B cell (primary cell): ENCODE measurements around the gene TENM4. TPM values are rescaled to one million over a fixed set of nuclear protein-coding genes. Genes with fewer than 3 reads are reported as not detected.

Experiments
- ATAC-seq: fragments of 200-7000 bp; cut with Tn5 transposase; one replicate; pipeline ENCODE4 v1.10.0; 2021; ENCODE audit warnings: low read depth, mild to moderate bottlenecking, moderate number of reproducible peaks, moderate library complexity
- CTCF ChIA-PET: fragments of 350-600 bp; sonication (Branson Sonifier 250); formaldehyde crosslinking; loops from one replicate; lab custom pipeline; 2021; ENCODE audit warnings: antibody characterized with exemption, inconsistent platforms; lab: Charles Lee
- POLR2A ChIA-PET: fragments of 350-600 bp; sonication (Branson Sonifier 250); formaldehyde crosslinking; loops from one replicate; lab custom pipeline; 2021; ENCODE audit warnings: antibody characterized with exemption; lab: Charles Lee
- DNase-seq: peaks from one replicate; pipeline ENCODE4 v3.0.0; 2013
- H2AFZ ChIP-seq: 2 replicates; pipeline ENCODE4 v1.6.1; 2012; ENCODE audit warnings: mild to moderate bottlenecking, low read depth, low read length; ENCODE audit not compliant: insufficient read depth, poor library complexity, severe bottlenecking
- H3K27ac ChIP-seq, 2 donors: 1 replicate in 1 of 2; 2 replicates in 1 of 2; pipeline ENCODE4 v1.5.1; 2012 to 2013; ENCODE audit warnings: low read length in 2 of 2, mild to moderate bottlenecking in 2 of 2, moderate library complexity in 1 of 2
- H3K27me3 ChIP-seq, 4 experiments: fragments of 200-600 bp in 1 of 4; sonication (generic) in 1 of 4; replicated peaks in 1 of 4; 1 replicate in 2 of 4; 2 replicates in 2 of 4; pipeline versions ENCODE4 v1.6.1 to v1.7.0; 2013 to 2016; ENCODE audit warnings: low read length in 3 of 4, mild to moderate bottlenecking in 2 of 4, mixed read lengths in 1 of 4, moderate library complexity in 1 of 4; ENCODE audit not compliant: insufficient read depth in 4 of 4, control insufficient read depth in 3 of 4; ENCODE audit errors: control extremely low read depth in 1 of 4
- H3K36me3 ChIP-seq, 2 experiments: replicated peaks in 1 of 2; 1 replicate in 1 of 2; 2 replicates in 1 of 2; pipeline versions ENCODE4 v1.6.1 to v1.7.1; 2013; ENCODE audit warnings: low read length in 1 of 2; ENCODE audit not compliant: insufficient read depth in 2 of 2, control insufficient read depth in 1 of 2; ENCODE audit errors: control extremely low read depth in 1 of 2, extremely low read depth in 1 of 2
- H3K4me1 ChIP-seq, 2 donors: fragments of 200-600 bp in 1 of 2; sonication (generic) in 1 of 2; 1 replicate in 1 of 2; 2 replicates in 1 of 2; pipeline versions ENCODE4 v1.5.1 to v1.6.1; 2013 to 2017; ENCODE audit warnings: low read length in 2 of 2; ENCODE audit not compliant: control insufficient read depth in 2 of 2, insufficient read depth in 2 of 2
- H3K4me2 ChIP-seq: replicated peaks from 2 replicates; pipeline ENCODE3; 2012; ENCODE audit warnings: mild to moderate bottlenecking, low read depth, low read length; ENCODE audit not compliant: poor library complexity, severe bottlenecking
- H3K4me3 ChIP-seq, 5 experiments: fragments of 200-600 bp in 1 of 5; sonication (generic) in 1 of 5; 1 replicate in 3 of 5; 2 replicates in 2 of 5; pipeline versions ENCODE4 v1.5.1 to v1.7.0; 2011 to 2016; ENCODE audit warnings: low read length in 4 of 5, mild to moderate bottlenecking in 4 of 5, low read depth in 2 of 5, control low read depth in 1 of 5, moderate library complexity in 1 of 5; ENCODE audit not compliant: insufficient read depth in 1 of 5; ENCODE audit errors: control extremely low read depth in 1 of 5, extremely low read depth in 1 of 5
- H3K79me2 ChIP-seq: fragments of 200-600 bp; sonication (generic); one replicate; pipeline ENCODE4 v1.6.0; 2016; ENCODE audit warnings: low read length; ENCODE audit not compliant: control insufficient read depth, insufficient read depth
- H3K9ac ChIP-seq: fragments of 200-600 bp; sonication (generic); 2 replicates; pipeline ENCODE4 v1.6.1; 2017; ENCODE audit warnings: mild to moderate bottlenecking, low read length, moderate library complexity
- H3K9me3 ChIP-seq, 3 donors: one replicate each; pipeline versions ENCODE4 v1.6.1 to v1.7.1; 2013; ENCODE audit warnings: low read length in 2 of 3; ENCODE audit not compliant: control insufficient read depth in 2 of 3, insufficient read depth in 1 of 3; ENCODE audit errors: control extremely low read depth in 1 of 3
- H4K20me1 ChIP-seq: 2 replicates; pipeline ENCODE4 v1.6.0; 2012; ENCODE audit warnings: mild to moderate bottlenecking, low read length; ENCODE audit not compliant: insufficient read depth, control insufficient read depth, poor library complexity, severe bottlenecking
- H3K27ac Mint-ChIP-seq: one replicate; pipeline ENCODE4 v1.8.0; 2021; ENCODE audit warnings: mixed read lengths
- H3K27me3 Mint-ChIP-seq: one replicate; pipeline ENCODE4 v1.8.0; 2021; ENCODE audit warnings: mixed read lengths
- H3K4me1 Mint-ChIP-seq: one replicate; pipeline ENCODE4 v1.8.0; 2021; ENCODE audit warnings: mixed read lengths
- H3K4me3 Mint-ChIP-seq: one replicate; pipeline ENCODE4 v1.8.0; 2021; ENCODE audit warnings: mixed read lengths
- H3K9me3 Mint-ChIP-seq: one replicate; pipeline ENCODE4 v1.8.0; 2022; ENCODE audit warnings: mixed read lengths; ENCODE audit not compliant: insufficient read depth
- EZH2 ChIP-seq: IDR thresholded peaks from 2 replicates; pipeline ENCODE4 v1.6.1; 2012; ENCODE audit warnings: borderline replicate concordance, low read depth, mild to moderate bottlenecking, moderate library complexity, low read length; ENCODE audit not compliant: insufficient read depth, poor library complexity, severe bottlenecking
- WGBS: methylation state at CpG from one replicate; pipeline ENCODE4 v1.1.5; 2013; ENCODE audit warnings: missing lambda C conversion rate; ENCODE audit not compliant: insufficient coverage; 5-methylcytosine and 5-hydroxymethylcytosine counted together
- intact Hi-C: fragments of 100-400 bp; cut with micrococcal nuclease; formaldehyde crosslinking; loops from one replicate; pipeline ENCODE4 v1.10.0; 2022
- polyA plus RNA-seq: library from polyadenylated mRNA; depleted of rRNA; stranded (reverse); fragments of >200 nt; gene quantifications from 2 replicates; pipeline ENCODE4 v1.2.3, GENCODE V29; 2012
- total RNA-seq, 2 donors: library from RNA; stranded (reverse); fragments of 120-200 nt in 1 of 2; gene quantifications; 1 replicate in 1 of 2; 2 replicates in 1 of 2; pipeline versions ENCODE4 v1.2.3 to v1.2.4, GENCODE V29; 2013 to 2022
- TF ChIP-seq, protein P1 (sequence below): fragments of 200-600 bp; IDR thresholded peaks from one replicate; pipeline ENCODE4 v1.8.0; 2022; ENCODE audit warnings: antibody characterized with exemption, mild to moderate bottlenecking

TENM4 gene
- total and polyA plus RNA-seq, 2 donors (not counting 1 experiment from before 2014, with no cell fraction given), result 0.09 to 5.7 TPM

DNA sequence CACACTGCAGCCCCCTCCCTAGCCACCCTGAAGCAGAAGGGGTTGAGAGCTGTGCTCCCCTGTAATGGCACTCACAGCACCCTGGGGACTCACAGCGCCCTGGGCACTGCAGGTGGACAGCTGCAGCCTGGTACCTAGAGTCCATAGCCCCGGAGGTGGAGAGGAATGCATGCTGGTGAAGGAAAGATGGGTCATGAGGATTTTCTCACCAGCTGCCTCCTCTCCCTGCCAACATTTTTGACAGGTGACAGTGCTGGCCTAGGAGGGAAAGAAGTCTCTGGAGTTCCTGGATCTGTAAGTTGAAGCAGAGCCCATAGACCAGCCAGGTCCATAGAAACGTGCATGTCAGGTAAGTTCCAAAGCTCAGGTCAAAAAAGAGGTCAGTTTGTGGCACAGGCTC, 330.5 kb downstream of the TENM4 start:
- no peaks in the 10 kb centered on the region for H3K36me3 ChIP-seq
- H3K4me1 Mint-ChIP-seq, result no peaks in the 10 kb centered on the region
- TF ChIP-seq EZH2, result no peak
- TF ChIP-seq, protein P1, sequence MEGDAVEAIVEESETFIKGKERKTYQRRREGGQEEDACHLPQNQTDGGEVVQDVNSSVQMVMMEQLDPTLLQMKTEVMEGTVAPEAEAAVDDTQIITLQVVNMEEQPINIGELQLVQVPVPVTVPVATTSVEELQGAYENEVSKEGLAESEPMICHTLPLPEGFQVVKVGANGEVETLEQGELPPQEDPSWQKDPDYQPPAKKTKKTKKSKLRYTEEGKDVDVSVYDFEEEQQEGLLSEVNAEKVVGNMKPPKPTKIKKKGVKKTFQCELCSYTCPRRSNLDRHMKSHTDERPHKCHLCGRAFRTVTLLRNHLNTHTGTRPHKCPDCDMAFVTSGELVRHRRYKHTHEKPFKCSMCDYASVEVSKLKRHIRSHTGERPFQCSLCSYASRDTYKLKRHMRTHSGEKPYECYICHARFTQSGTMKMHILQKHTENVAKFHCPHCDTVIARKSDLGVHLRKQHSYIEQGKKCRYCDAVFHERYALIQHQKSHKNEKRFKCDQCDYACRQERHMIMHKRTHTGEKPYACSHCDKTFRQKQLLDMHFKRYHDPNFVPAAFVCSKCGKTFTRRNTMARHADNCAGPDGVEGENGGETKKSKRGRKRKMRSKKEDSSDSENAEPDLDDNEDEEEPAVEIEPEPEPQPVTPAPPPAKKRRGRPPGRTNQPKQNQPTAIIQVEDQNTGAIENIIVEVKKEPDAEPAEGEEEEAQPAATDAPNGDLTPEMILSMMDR, result no peak
- H3K9ac ChIP-seq, result no peak overlapping the region
- DNase-seq (no peak), ATAC-seq (no peak)
- no peak overlapping the region for H3K4me3 ChIP-seq
- H3K9me3 Mint-ChIP-seq, result peaks cover 2% of the 10 kb centered on the region
- no peak overlapping the region for H3K4me3 Mint-ChIP-seq
- no peak overlapping the region for H3K27ac Mint-ChIP-seq
- no peak overlapping the region for H3K27ac ChIP-seq
- H3K27me3 Mint-ChIP-seq, result no peaks in the 10 kb centered on the region
- CTCF ChIA-PET, result no interaction called here
- H4K20me1 ChIP-seq, result no peaks in the 10 kb centered on the region
- H3K4me2 ChIP-seq, result no peak overlapping the region
- H3K4me1 ChIP-seq, result no peaks in the 10 kb centered on the region
- POLR2A ChIA-PET, result no interaction called here
- H2AFZ ChIP-seq, result no peak overlapping the region
- WGBS, result 75% methylated on average over 1 of the region's 3 CpGs
- H3K79me2 ChIP-seq, result no peaks in the 10 kb centered on the region
- peaks cover 0 to 4% (median 0%) of the 10 kb centered on the region in 3 donors for H3K9me3 ChIP-seq
- no peaks in the 10 kb centered on the region for H3K27me3 ChIP-seq
- intact Hi-C loops, result no loop called here

DNA sequence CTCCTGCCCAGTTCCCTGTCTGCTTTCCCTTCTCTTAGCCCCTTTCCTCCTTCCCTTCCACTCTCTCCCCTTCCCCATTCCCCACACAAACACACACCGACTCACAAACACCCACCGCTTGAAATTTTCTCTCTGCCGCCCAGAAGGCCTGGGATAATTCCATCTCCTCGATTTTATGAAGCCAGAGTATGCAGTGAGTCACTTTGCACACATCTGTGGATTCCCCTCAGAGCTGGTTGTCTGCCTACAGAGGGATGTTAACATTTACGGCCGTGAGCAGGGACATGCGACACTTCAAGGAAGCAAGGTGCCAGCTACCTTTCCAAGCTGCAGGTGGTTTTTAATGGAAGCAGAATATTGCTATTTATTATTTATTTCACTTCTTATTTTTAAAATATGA, 332.0 kb downstream of the TENM4 start:
- TF ChIP-seq EZH2, result no peak
- TF ChIP-seq, protein P1, result no peak
- ATAC-seq, result no peak
- H3K4me3 Mint-ChIP-seq, result no peak overlapping the region
- no peak overlapping the region for H3K9ac ChIP-seq
- H3K27me3 Mint-ChIP-seq, result no peaks in the 10 kb centered on the region
- no peaks in the 10 kb centered on the region for H3K4me1 ChIP-seq
- H3K27ac ChIP-seq, result no peak overlapping the region
- intact Hi-C loops, result no loop called here
- H3K27me3 ChIP-seq, result no peaks in the 10 kb centered on the region
- no peak overlapping the region for H2AFZ ChIP-seq
- no peak overlapping the region for H3K4me3 ChIP-seq
- DNase-seq, result no peak
- WGBS, result 87% methylated on average over 6 of the region's 7 CpGs
- H3K9me3 Mint-ChIP-seq, result no peaks in the 10 kb centered on the region
- H3K4me1 Mint-ChIP-seq, result no peaks in the 10 kb centered on the region
- H3K27ac Mint-ChIP-seq, result no peak overlapping the region
- H3K9me3 ChIP-seq, result peaks cover 0 to 4% (median 0%) of the 10 kb centered on the region in 3 donors
- CTCF ChIA-PET, result interaction anchor here (1.0 kb wide), 1 partner anchor 9 kb away, joined by 4 read pairs; no protein-coding TSS in a partner anchor
- H3K79me2 ChIP-seq, result no peaks in the 10 kb centered on the region
- H3K36me3 ChIP-seq, result no peaks in the 10 kb centered on the region
- no peak overlapping the region for H3K4me2 ChIP-seq
- POLR2A ChIA-PET, result no interaction called here
- no peaks in the 10 kb centered on the region for H4K20me1 ChIP-seq
